OCI-LY3 (cell line): ENCODE measurements around the gene GNE.
A peak's percentile ranks its signal among the peaks of the same experiment; 100 is the strongest.

Source experiments
- EZH2phosphoT487 ChIP-seq: fragments of 200-600 bp; shearing (Covaris generic); IDR thresholded peaks from 2 replicates; pipeline ENCODE4 v1.6.1; 2018; ENCODE audit warnings: antibody characterized with exemption, mixed run types, low read depth
- TF ChIP-seq, protein P1 (sequence below): fragments of 200-600, 300-600 bp; sonication (generic); IDR thresholded peaks from 2 replicates; pipeline ENCODE4 v1.5.1; 2014; ENCODE audit warnings: antibody characterized with exemption, low read length, low read depth

DNA sequence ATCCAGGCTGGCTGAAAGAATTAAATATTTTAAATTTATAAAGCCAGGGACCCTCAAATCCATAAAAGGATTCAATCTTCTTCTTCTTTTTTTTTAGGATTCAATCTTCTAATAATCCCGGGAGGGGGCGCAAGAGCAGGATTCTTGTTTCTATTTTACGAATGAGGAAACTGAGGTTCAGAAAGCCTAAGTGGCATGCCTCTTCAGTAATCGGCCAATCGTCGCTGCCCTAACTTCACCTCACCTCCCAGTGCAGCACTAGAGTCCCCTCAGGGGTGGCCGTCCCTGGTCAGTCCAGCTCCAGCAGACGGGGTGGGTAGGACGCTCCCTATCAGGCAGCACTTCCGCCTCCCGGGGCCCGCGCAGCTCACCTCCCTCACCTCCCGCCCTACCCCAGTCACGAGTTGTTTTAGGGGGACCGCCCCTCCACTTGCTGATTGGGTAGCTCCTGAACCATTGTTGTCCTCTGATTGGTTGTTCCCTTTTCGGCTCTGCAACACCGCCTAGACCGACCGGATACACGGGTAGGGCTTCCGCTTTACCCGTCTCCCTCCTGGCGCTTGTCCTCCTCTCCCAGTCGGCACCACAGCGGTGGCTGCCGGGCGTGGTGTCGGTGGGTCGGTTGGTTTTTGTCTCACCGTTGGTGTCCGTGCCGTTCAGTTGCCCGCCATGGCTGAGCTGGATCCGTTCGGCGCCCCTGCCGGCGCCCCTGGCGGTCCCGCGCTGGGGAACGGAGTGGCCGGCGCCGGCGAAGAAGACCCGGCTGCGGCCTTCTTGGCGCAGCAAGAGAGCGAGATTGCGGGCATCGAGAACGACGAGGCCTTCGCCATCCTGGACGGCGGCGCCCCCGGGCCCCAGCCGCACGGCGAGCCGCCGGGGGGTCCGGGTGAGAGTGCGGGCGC is 67.6 kb downstream of the GNE start, which contains the start of gene CLTA:
- TF ChIP-seq, protein P1, sequence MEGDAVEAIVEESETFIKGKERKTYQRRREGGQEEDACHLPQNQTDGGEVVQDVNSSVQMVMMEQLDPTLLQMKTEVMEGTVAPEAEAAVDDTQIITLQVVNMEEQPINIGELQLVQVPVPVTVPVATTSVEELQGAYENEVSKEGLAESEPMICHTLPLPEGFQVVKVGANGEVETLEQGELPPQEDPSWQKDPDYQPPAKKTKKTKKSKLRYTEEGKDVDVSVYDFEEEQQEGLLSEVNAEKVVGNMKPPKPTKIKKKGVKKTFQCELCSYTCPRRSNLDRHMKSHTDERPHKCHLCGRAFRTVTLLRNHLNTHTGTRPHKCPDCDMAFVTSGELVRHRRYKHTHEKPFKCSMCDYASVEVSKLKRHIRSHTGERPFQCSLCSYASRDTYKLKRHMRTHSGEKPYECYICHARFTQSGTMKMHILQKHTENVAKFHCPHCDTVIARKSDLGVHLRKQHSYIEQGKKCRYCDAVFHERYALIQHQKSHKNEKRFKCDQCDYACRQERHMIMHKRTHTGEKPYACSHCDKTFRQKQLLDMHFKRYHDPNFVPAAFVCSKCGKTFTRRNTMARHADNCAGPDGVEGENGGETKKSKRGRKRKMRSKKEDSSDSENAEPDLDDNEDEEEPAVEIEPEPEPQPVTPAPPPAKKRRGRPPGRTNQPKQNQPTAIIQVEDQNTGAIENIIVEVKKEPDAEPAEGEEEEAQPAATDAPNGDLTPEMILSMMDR, result peak; percentile 77
- no peak for TF ChIP-seq EZH2phosphoT487
